D721Med (cell line): ENCODE measurements around the gene STPG4.
"Not testable (repeated sequence)": the region's sequence is repeated elsewhere in the genome, so short reads cannot be mapped to it uniquely, and the experiment has no call there.

Source experiments
- DNase-seq: peaks from one replicate; pipeline ENCODE4 v3.0.0; 2011; ENCODE audit warnings: low spot score; ENCODE audit not compliant: insufficient read length
- FAIRE-seq: peaks from 2 replicates; lab custom pipeline; 2011; peaks lifted over from hg19 to GRCh38; lab: Jason Lieb, UNC
- TF ChIP-seq, protein P1 (sequence below): IDR thresholded peaks from 2 replicates; pipeline ENCODE4 v1.5.1; 2012; ENCODE audit warnings: mild to moderate bottlenecking, control low read depth; ENCODE audit not compliant: insufficient read depth; ENCODE audit errors: missing control alignments

STPG4 gene

DNA sequence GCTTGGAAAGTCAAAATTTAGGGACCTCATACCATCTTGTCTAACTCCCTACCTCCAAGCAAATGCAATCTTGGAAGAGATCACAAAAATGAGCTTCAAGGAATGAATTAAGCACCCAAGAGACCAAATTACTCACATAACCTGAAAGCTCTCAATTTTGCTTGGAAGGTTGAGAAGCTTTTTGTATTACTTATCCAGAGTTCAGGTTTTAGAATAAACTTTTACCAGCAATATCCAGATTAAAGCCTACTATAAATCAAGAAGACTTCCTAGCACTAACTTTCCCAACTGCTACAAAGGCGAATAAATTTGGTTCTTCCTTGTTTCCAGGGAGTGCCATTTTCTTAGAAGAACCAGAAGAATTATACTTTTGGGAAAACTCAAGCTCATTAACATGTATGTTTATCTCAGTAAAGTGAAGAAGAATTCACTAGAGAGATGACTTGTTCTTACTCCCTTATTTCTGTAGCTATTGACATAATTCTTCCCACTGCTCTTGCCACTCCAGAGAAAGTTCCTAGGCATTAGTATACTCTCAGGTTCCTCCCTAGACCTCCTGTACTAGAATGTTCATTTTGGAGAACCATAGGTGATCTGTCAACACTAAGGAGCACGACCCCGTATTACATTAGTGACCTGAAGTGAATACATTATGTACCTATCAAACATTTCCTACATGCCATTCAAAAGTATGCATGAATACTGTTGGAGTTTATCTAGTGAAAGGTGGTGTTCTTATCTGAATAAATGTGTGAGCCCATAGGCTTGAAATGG lies 18.0 kb upstream of the STPG4 start:
- TF ChIP-seq, protein P1, sequence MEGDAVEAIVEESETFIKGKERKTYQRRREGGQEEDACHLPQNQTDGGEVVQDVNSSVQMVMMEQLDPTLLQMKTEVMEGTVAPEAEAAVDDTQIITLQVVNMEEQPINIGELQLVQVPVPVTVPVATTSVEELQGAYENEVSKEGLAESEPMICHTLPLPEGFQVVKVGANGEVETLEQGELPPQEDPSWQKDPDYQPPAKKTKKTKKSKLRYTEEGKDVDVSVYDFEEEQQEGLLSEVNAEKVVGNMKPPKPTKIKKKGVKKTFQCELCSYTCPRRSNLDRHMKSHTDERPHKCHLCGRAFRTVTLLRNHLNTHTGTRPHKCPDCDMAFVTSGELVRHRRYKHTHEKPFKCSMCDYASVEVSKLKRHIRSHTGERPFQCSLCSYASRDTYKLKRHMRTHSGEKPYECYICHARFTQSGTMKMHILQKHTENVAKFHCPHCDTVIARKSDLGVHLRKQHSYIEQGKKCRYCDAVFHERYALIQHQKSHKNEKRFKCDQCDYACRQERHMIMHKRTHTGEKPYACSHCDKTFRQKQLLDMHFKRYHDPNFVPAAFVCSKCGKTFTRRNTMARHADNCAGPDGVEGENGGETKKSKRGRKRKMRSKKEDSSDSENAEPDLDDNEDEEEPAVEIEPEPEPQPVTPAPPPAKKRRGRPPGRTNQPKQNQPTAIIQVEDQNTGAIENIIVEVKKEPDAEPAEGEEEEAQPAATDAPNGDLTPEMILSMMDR: no peak
- no peak for FAIRE-seq
- DNase-seq: no peak

DNA sequence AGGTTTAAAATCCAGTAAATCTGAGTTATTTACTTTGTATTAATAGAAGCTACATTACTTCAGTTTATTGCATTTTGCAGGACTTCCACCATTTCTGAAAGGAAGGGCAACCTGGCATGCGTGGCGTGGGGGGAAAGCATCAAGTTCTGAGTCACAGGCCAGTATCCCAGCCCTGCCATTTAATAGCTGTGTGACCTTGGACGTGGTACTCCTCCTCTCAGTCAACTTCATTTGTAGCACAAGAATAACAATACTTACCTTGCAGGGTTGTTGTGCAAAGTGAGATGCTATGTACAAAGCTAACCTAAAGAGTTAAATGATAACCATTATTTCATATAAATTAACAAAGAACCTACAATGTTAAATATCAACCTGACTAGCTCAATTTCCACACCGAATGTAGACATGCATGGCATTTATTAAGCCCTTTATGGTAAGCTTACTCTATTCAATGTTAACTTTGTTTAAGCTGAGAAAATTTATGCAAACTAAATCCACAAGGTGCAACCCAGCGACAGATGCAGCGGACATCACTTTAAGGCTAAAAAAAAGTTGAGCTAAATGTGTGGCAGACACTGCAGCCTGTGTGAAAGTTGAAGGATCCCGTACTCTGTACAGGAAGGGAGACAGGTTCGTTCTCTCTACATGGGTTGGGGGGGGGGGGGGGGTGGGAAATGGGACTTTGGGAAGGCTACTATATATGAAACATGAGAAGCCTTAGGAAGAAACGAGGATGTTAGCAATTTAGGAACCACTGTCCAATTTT lies 17.2 kb upstream of the STPG4 start:
- FAIRE-seq (no peak), DNase-seq (no peak)
- TF ChIP-seq, protein P1: no peak

DNA sequence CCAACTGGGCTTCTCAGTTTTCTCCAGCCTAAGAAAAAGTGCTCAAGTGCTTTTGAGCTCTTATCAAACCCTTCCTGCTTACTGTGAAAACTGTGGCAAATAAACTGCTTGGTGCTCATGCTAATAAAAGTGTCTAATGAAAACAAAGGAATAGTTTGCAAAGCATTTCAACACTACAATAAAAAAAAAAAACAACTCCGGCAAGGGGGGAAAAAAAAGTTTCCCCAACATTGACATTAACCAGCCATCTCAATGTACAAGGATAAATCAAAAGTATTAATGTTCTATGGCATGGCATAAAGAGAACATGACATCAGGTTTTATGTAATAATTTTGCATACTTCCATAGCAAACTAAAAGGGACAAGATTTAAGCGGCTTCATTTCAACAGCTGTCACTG lies 14.7 kb upstream of the STPG4 start:
- TF ChIP-seq, protein P1: no peak
- DNase-seq (no peak), FAIRE-seq (no peak)

DNA sequence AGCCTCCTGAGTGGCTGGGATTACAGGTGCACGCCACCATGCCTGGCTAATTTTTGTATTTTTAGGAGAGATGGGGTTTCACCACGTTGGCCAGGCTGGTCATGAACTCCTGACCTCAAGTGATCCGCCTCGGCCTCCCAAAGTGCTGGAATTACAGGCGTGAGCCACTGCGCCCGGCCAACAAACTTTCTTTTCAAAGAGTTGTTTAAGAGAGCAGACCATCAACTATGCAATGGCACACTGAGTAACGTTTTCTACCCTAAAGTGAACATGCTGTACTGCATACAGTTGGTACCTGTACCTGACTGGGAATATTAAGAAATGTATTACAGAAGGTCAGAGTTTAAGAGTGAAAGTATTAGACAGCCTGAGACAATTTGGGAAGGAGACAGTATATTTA lies 13.8 kb upstream of the STPG4 start:
- DNase-seq, FAIRE-seq: not testable (repeated sequence)

DNA sequence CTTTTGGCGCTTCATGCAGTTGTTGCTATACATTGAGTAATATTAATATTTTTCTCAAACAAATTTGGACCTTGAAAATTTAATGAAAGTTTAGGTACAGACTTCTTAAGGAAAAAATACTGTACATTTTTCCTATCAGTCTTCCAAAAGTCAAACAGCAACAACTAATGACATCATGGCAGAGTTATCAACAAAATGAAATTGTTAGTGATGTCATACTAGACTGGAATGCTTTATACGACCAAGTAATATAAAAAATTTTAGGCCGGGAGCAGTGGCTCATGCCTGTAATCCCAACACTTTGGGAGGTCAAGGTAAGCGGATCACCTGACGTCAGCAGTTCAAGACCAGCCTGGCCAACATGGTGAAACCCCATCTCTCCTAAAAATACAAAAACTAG lies 12.0 kb upstream of the STPG4 start:
- TF ChIP-seq, protein P1: no peak
- DNase-seq: no peak
- no peak for FAIRE-seq

DNA sequence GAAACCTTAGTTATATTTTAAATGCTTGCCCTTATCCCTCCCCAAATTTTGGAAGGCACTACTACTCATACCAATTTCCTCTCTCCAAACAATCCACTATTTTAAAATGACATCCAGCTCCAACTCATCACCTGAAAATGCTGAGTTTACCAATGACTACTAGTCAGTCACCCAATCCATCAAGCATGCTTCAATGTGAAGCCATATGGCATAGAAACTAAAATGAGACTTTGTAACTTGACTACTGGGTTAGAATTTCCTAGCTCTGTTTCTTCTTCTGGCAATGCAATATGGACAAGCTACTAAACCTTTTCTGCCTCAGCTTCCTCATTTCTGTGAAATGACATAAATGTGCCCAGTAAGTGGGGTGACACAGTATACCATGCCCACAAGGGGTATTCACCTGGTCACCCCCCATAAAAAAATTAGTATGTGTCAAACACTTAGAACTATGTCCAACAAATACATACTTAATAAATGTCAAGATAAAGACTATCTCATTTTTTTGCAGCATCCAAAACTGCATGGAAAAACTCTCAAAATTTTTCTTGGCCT lies 10.0 kb upstream of the STPG4 start:
- TF ChIP-seq, protein P1: no peak
- FAIRE-seq (no peak), DNase-seq (no peak)

DNA sequence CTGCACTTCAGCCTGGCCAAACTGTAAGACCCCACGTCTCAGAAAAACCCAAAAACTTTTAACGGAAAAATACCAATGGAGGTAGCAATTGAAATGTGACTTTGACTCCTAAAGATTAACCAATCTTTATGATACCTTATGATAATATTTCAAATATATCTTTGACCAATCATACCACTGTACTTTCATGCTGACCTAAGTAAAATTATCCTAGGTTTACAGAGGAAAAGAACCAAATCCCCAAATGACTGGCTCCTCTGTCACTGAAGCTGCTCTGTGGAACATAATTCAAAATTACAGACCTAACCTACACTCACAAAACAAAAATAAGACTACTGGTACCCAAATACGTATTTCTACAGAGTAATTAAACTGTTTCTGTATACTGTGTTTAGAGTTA lies 7.7 kb upstream of the STPG4 start:
- DNase-seq (no peak), FAIRE-seq (no peak)
- TF ChIP-seq, protein P1: no peak
